ENCODE results near the gene ACSL3.
"Not testable (repeated sequence)": the region's sequence is repeated elsewhere in the genome, so short reads cannot be mapped to it uniquely, and the experiment has no call there.

The ACSL3 gene

GRCh38 chr2:222915092-222915957, 54.5 kb downstream of the ACSL3 start:
- no peak for DNase-seq

DNA sequence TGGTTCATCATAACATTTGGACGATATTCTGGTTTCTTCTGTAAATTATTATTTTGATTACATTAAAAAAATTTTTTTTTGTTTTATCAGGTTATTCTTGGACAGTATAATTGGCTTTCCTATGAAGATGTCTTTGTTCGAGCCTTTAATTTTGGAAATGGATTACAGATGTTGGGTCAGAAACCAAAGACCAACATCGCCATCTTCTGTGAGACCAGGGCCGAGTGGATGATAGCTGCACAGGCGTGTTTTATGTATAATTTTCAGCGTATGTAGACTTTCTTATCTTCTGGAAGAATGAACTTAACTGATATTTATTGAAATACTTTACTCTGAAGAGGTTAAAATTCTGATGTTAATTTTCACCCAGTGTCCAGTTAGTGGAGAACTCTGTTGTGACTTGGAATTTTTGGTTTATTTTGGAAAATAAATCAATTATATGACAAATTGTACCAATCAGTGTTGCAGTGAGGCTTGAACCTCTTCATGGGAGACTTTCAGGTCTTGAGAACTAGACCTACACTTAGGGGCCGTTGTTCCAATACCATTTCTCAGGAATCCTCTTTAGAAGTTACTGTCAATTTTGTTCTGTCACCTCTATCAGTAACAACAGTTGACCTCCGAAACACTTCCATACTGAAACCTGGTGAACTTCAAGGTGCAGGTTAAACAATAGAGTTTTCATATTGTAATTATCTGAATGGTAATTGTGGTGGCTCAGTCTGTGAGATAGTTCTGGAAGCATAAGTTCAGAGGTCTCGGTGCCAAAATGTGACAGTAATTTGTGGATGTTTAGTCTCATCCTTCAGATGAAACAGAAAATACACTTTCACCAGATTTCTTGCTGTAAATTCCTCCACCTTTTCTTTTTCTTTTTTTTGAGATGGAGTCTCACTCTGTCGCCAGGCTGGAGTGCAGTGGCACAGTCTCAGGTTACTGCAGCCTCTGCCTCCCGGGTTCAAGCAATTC, 55.7 kb downstream of the ACSL3 start:
- no peak for DNase-seq

DNA sequence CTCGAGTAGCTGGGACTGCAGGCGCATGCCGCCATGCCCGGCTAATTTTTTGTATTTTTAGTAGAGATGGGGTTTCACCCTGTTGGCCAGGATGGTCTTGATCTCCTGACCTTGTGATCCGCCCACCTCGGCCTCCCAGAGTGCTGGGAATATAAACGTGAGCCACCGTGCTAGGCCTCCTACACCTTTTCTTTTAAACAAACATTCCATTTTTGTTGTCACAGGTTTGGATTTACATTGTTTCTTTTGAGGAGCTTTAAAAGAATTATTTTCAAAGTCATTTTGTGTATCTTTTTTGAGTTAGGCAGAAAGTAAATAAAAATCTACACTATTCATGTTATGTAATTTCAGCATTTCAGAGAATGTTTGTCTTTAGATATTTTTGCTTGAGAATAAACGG, 56.4 kb downstream of the ACSL3 start:
- DNase-seq: not testable (repeated sequence)

DNA sequence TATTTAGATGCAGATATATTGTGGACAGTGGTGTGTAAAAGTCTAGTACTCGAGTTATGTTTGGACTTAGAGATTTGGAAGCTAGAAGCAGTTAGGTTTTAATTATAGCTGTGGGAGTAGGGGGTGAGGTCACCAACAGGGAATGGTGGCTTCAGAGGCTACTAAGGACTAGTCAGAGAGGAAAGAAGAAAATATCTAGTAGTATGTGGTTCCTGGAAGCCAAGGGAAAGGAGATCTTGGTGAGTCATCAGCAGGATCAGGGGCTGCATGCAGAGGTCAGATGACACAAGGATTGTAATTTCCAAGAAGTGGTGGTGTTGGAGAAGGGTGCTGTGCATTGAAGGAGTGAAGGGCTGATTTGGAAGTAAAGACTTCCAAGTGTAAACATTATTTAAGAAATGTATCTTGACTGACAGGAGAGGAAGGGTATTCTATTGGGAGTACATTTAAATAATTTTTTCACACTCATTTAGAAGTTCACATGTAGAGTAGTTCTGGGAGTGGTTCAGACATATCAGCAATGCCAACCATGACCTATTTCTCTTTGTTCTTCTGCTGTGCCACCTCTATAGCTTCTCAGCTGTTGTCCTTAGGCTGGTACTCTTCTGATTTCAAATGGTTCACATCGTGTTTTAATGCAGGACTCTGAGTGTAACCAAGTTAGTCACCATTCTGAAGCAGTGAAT, 59.1 kb downstream of the ACSL3 start:
- DNase-seq: no peak

GRCh38 chr2:222920657-222921186, 59.9 kb downstream of the ACSL3 start:
- no peak for DNase-seq

- DNase-seq: no peak
Observed at GRCh38 chr2:222922019-222922800, 61.4 kb downstream of the ACSL3 start.

GRCh38 chr2:222926915-222927314, 66.1 kb downstream of the ACSL3 start:
- DNase-seq: no peak

- DNase-seq: no peak
Observed at GRCh38 chr2:222927600-222927999, 66.8 kb downstream of the ACSL3 start.

GRCh38 chr2:222928335-222928734, 67.5 kb downstream of the ACSL3 start:
- no peak for DNase-seq

DNA sequence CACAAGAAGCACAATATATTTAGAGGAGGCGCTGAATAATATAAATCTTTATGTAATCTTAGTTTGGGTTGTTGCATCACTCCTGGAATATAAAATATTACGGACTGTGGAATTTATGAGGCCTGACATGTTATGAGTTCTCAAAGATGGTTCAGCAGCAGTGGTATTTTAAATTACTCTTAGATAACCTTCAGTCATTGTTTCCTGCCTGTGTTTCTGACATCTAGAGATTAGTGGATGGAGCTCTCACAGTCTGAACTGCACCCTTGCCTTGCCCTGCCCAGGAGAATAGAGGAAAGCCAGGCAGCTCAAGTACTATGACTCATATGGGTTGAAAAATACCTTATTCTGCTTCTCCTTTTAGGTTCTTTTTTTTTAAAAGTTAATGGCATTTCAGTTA, 70.0 kb downstream of the ACSL3 start:
- no peak for DNase-seq

DNA sequence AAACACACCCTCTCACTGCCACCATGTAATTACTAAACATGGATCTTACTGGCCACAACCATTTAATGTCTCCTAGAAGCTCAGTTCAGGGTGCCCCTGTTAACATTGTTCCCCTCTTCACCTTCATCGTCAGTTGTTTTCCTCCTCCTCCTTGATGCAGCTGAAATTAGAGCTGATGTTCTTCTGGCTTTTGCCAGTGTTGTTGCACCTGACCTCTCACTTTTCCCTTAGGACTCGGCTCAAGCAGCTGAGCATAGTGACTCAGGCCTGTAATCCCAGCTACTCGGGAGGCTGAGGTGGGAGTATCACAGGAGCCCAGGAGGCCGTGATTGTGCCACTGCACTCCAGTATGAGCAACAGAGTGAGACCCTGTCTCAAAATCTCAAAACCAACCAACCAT, 70.8 kb downstream of the ACSL3 start:
- no peak for DNase-seq

- DNase-seq: no peak
Observed at GRCh38 chr2:222933458-222933857, 72.6 kb downstream of the ACSL3 start.

GRCh38 chr2:222935688-222936298, 75.0 kb downstream of the ACSL3 start:
- no peak for DNase-seq

- DNase-seq: no peak
Observed at GRCh38 chr2:222936705-222937104, 75.9 kb downstream of the ACSL3 start.

DNA sequence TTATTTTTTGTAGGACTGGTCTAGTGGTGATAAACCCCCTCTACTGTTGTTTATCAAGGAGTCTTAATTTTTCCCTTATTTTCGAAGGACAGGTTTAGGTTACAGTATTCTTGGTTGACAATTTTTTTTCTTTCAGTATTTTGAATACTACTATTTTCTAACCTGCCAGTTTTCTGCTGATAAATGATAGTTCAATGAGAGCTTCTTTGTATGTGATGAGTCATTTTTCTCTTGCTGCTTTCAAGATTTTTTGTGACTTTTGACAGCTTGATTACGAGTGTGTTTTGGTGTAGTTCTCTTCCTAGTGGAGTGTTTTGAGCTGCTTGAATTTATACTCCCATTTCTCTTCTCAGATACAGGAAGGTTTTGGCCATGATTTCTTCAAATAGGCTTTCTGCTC, 77.5 kb downstream of the ACSL3 start:
- DNase-seq: no peak

- DNase-seq: peak; percentile 2 to 45 (median 16)
Observed at GRCh38 chr2:222939208-222939856, 78.5 kb downstream of the ACSL3 start.

DNA sequence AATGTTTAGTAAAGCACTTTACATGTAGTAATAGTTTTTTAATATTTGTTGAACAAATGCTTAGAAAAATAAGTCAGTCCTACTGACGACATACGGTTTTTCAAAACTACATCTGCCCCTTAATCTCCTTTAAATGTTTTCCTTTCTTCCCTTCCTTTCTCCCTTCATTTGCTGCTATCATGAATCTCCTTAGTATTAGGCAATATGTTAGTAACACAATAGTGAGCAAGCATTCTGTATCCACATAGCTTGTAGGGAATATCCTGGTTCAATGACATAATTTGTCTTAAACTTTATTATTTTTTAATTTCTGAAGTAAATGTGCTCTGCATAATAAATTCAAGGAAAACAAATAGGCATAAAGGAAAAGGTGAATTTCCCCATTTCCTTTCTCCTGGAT, 79.1 kb downstream of the ACSL3 start:
- DNase-seq: no peak

GRCh38 chr2:222941510-222942032, 80.7 kb downstream of the ACSL3 start:
- no peak for DNase-seq

DNA sequence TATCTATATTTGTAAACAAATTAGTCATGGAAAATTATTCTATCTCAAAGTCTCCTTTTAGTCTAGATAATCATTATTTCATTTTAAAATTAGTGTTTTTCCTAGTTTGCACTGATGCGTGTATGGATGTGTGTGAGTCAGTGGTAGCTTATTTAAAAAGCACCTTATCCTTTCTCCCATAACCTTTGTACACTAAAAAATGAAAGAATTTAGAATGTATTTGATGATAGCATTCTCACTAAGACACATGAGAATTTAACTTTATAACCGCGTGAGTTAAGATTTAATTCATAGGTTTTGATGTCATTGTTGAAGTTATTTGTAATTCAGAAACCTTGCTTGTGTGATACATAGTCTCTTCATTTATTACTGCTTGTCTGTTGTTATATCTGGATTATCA, 81.7 kb downstream of the ACSL3 start:
- no peak for DNase-seq

GRCh38 chr2:222942977-222943376, 82.1 kb downstream of the ACSL3 start:
- DNase-seq: no peak

DNA sequence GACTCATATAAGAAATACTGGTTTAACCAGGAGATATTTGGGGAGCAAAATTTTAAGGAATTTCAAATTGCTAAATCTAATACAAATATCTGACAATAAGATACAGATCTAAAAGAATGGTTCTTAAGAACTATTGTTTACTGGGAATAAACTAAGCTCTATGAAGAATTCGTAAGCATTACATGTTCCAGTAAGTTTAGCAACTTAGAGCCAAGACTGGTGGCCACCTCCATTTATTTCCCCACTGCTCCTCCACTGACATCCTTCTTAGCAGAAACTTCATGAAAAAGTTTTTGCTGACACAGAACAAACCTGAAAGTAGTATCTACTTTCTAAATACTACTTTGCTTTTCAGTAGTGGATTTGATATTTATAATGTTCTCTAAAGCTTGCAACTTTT, 83.0 kb downstream of the ACSL3 start:
- DNase-seq: no peak
